ENCODE measurements around the gene HOXA9. TPM values are rescaled to one million over a fixed set of nuclear protein-coding genes. Genes with fewer than 3 reads are reported as not detected.

The HOXA9 gene
- total and polyA plus RNA-seq, 10 of the 15 experiments (the other 5 are each of a cell fraction or from before 2014, with no cell fraction given), result not detected

DNA sequence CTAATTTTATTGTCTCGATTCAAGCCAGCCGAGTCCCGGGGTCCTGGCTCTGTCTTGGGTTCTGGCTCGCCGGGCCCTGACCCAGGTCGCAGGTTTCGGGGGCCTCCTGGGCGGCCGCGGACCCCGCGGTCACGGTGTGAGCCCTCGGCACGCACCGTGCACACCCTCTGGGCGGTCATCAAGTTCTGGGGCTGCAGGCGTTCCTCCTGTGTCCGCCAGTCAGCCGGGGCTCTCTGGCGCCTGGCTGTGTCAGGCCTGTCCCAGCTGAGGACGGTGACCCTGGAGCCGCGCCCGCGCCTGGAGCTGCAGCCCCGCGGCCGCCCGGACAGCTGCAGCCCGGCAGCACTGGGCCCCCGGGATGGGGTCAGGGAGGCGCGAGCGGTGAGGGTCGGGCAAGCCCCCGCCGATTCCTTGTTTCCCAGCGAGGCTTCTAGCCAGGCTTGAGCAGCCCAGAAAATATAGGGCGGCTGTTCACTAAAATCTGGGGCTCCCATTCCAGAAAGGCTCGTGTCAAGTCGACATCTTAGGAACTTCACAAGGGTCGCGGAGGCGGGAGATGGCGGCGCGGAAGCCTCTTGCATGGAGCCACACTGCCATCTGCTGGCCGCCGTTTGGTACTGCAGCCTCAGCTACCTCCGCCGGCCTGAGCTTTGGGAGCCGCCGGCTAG lies 4.7 kb downstream of the HOXA9 start (continued):
- no peak for TF ChIP-seq ZBTB33 (IDR thresholded peaks at IDR 0.05)
- no peak for TF ChIP-seq PAX8 (IDR thresholded peaks at IDR 0.05)
- no peak for TF ChIP-seq GATAD2B (conservative IDR thresholded peaks at IDR 0.05; ENCODE audit: low read depth)
- peak; percentile 44; the same call in 1 of the 2 replicates for TF ChIP-seq DPF2 (IDR thresholded peaks at IDR 0.05)
- TF ChIP-seq HCFC1 (IDR thresholded peaks at IDR 0.05; ENCODE audit: low read length), result 0 out of 2 replicates have a peak, but pooled peaks have one; percentile 10
- no peak for TF ChIP-seq CBX3 (IDR thresholded peaks at IDR 0.05; ENCODE audit: borderline replicate concordance, low read depth)
- TF ChIP-seq RELB (IDR thresholded peaks at IDR 0.05; ENCODE audit: low read depth), result peak; percentile 91
- no peak for TF ChIP-seq SMAD5 (IDR thresholded peaks at IDR 0.05; ENCODE audit: low read depth)
- TF ChIP-seq SIX5 (IDR thresholded peaks at IDR 0.05; ENCODE audit: low read depth, low read length, severe bottlenecking), result no peak
- peak; percentile 99 for TF ChIP-seq YY1 (IDR thresholded peaks at IDR 0.05; ENCODE audit: low read depth, low read length)
- no peak for TF ChIP-seq IRF5 (IDR thresholded peaks at IDR 0.05; ENCODE audit: borderline replicate concordance)
- 0 out of 2 replicates have a peak, but pooled peaks have one; percentile 14 for TF ChIP-seq TCF12 (IDR thresholded peaks at IDR 0.05; ENCODE audit: low read depth, low read length)
- TF ChIP-seq MXI1 (IDR thresholded peaks at IDR 0.05; ENCODE audit: low read depth, low read length), result peak; percentile 43; the same call in 1 of the 2 replicates
- TF ChIP-seq LARP7 (IDR thresholded peaks at IDR 0.05), result peak; percentile 23; the same call in 1 of the 2 replicates
- TF ChIP-seq FOXM1 (IDR thresholded peaks at IDR 0.05; ENCODE audit: low read depth, low read length), result no peak
- TF ChIP-seq IKZF1 (conservative IDR thresholded peaks at IDR 0.05), result peak; percentile 61
- TF ChIP-seq ZNF207 (IDR thresholded peaks at IDR 0.05; ENCODE audit: borderline replicate concordance), result 0 out of 2 replicates have a peak, but pooled peaks have one; percentile 26
- TF ChIP-seq BRCA1 (IDR thresholded peaks at IDR 0.05; ENCODE audit: low read depth, low read length), result no peak
- TF ChIP-seq, protein P1, sequence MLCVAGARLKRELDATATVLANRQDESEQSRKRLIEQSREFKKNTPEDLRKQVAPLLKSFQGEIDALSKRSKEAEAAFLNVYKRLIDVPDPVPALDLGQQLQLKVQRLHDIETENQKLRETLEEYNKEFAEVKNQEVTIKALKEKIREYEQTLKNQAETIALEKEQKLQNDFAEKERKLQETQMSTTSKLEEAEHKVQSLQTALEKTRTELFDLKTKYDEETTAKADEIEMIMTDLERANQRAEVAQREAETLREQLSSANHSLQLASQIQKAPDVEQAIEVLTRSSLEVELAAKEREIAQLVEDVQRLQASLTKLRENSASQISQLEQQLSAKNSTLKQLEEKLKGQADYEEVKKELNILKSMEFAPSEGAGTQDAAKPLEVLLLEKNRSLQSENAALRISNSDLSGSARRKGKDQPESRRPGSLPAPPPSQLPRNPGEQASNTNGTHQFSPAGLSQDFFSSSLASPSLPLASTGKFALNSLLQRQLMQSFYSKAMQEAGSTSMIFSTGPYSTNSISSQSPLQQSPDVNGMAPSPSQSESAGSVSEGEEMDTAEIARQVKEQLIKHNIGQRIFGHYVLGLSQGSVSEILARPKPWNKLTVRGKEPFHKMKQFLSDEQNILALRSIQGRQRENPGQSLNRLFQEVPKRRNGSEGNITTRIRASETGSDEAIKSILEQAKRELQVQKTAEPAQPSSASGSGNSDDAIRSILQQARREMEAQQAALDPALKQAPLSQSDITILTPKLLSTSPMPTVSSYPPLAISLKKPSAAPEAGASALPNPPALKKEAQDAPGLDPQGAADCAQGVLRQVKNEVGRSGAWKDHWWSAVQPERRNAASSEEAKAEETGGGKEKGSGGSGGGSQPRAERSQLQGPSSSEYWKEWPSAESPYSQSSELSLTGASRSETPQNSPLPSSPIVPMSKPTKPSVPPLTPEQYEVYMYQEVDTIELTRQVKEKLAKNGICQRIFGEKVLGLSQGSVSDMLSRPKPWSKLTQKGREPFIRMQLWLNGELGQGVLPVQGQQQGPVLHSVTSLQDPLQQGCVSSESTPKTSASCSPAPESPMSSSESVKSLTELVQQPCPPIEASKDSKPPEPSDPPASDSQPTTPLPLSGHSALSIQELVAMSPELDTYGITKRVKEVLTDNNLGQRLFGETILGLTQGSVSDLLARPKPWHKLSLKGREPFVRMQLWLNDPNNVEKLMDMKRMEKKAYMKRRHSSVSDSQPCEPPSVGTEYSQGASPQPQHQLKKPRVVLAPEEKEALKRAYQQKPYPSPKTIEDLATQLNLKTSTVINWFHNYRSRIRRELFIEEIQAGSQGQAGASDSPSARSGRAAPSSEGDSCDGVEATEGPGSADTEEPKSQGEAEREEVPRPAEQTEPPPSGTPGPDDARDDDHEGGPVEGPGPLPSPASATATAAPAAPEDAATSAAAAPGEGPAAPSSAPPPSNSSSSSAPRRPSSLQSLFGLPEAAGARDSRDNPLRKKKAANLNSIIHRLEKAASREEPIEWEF (IDR thresholded peaks at IDR 0.05; ENCODE audit: insufficient replicate concordance, low read depth, low read length), result no peak

Measured in GM12878 (cell line).